HuH-7 (cell line): ENCODE measurements around the gene CDC14A.
"Not testable (repeated sequence)": the region's sequence is repeated elsewhere in the genome, so short reads cannot be mapped to it uniquely, and the experiment has no call there.

Experiments used
- DNase-seq: peaks from one replicate; pipeline ENCODE4 v3.0.0; 2011; ENCODE audit warnings: low spot score

Gene CDC14A, protein sequence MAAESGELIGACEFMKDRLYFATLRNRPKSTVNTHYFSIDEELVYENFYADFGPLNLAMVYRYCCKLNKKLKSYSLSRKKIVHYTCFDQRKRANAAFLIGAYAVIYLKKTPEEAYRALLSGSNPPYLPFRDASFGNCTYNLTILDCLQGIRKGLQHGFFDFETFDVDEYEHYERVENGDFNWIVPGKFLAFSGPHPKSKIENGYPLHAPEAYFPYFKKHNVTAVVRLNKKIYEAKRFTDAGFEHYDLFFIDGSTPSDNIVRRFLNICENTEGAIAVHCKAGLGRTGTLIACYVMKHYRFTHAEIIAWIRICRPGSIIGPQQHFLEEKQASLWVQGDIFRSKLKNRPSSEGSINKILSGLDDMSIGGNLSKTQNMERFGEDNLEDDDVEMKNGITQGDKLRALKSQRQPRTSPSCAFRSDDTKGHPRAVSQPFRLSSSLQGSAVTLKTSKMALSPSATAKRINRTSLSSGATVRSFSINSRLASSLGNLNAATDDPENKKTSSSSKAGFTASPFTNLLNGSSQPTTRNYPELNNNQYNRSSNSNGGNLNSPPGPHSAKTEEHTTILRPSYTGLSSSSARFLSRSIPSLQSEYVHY

DNA sequence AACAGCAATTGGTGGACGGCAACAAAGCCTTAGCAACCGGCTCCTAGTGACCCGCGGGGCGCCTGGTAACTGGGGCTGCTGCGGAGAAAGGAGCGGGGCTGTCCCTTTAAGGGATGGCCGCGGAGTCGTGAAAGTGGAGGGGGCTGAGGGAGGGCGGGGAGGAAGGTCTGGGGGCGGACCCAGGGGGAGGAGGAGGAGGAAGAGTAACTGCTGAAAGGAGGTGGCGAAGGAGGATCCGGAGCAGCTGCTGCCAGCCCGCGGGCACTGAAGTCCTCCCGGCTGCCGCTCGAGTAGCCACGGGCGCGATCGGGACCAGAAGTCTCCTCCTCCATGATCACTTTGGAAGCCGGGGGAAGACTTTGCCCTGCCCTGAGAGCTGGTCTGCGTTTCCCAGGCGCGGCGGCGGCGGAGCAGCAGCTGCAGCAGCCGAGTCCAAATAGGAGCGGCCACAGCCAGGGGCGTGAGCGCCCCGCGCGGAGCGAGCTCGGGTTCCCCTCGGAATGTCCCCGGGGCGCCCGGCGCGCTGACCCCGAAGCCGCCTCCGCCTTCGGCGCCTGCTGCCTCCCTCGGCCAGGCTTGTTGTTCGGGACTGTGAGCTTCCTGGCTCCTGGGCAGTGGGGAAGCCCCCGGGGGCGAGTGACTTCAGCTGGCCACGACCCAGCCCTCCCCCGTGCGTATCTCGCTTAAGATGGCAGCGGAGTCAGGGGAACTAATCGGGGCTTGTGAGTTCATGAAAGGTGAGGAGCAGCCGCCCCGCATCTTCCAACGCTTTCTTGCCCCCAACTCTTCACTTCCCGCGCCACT is at the start of gene CDC14A:
TSS of gene CDC14A (plus strand) at position 240 of the 804 bp plus-strand sequence. CDS start at position 689, 449 bp downstream.
- DNase-seq = peak; percentile 88

DNA sequence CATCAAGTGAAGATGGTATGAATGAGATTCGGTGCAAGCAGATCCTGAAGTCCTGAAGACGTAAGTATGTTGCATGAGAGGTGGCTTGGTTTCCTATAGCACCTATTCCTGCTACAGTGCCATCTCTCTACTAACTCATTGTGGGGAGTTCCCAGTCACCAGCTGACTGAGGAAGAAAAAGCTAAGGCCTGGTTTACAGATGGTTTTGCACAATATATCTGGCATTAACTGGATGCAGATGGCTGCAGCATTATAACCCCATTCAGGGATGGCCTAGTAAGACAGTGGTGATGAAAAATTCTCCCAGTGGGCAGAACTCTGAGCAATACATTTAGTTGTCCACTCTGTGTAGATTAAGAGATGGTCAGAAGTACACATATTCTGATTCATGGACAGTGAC is 49.6 kb upstream of the CDC14A start:
- no peak for DNase-seq

DNA sequence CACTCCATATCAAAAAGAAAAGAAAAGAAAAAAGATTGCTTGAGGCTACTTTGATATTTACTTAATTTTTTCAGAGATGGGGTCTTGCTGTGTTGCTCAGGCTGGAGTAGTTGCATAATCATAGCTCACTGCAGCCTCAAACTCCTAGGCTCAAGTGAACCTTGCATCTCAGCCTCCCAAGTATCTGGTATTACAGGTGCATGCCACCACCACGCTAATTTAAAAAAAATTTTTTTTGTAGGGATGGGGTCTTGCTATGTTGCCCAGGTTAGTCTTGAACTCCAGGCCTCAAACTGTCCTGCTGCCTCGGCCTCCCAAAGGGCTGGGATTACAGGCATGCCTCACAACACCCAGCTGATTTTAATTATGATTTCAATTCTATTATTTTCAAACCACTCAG is 48.1 kb upstream of the CDC14A start:
- no peak for DNase-seq

DNA sequence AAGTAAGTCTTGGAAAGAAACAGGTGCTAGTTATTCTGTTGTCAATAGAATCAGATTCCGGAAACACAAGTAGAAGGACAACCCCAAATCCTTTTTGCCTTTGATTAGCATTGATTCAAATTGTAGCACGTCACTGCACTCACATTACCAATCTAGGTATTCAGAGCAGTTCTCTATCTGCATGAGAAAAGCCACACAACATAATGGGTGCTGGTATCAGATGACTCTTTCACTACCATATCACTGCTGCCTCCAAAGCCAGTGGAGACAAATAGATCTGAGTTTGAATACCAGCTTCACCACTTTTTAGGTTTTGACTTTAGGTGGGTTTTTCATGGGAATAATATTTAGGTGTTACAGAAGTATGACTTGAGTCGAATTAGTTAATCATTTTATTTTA is 47.4 kb upstream of the CDC14A start:
- no peak for DNase-seq

DNA sequence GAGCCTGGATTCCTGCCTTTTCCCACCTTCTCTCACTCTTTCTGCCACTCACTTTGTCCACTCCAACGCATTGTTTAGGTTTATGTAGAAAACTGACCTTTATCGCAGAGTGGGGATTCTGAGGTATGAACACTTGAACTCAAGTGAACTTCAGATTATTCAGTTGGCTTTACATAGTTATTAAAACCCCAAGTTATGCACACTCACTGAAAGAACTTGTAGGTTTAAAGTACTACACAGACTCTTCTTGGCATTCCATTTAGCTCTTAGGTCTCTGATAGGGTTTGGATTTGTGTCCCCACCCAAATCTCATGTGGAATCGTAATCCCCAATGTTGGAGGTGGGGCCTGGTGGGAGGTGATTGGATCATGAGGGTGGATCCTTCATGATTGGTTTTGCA is 46.4 kb upstream of the CDC14A start:
- DNase-seq = no peak

DNA sequence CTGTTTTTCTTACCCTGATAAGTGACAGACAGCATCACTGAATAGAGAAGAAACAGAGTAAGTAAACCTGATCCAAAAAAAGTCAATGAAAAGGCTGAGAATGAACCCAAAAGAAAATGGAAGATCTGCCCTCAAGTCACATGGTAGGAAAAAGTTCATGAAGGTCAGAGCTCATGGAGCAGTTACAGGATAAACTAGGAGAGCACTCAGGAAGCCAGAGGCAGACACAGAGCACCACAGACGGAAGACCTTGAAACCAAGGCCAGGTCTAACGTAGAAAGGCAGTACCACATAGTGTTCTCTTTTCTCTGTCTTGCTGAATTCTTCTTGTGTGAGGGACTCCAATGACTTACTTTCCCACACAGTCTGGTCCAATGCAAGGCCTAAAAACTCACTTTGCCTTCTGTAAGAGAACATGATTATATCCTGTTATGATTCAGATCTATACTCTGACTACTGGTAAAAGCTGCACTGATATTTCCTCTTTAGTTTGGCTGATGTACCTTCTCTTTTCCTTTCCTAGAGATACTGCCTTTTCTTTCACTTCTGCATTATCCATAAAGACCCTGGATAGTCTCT is 45.5 kb upstream of the CDC14A start:
- no peak for DNase-seq

DNA sequence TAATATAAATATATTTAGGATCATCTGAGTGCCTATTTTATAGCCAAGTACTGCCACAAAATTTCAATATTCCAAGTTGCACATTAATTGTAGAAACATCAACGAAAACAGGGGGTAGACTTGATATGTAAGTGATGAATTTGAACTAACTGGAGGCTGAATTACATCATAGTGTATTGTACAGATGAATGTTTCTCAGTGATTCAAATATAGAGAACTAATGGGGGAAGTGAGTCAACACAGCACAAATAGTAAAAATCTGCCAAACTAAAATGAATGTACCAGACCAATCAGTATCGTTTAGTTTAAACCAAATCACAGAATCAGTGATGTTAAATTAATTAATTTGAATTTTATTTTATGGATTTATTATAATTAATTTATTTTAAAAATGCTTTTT is 43.5 kb upstream of the CDC14A start:
- no peak for DNase-seq

DNA sequence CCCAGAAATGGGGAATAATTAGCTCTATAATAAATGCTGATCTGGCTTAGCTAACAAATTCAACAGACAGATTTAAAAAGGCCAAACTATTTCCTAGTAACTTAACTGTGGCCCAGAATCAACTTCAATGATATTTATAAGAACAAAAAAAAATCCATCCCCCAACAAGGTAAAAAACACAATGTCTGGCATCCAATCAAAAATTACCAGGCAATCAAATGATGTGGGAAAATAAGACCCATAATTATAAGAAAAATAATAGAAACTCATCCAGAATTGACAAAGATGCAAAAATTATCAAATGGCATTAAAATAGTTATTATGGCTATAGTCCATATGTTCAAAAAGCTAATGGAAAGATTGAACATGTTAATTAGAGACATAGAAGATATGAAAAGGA is 42.4 kb upstream of the CDC14A start:
- DNase-seq = no peak

DNA sequence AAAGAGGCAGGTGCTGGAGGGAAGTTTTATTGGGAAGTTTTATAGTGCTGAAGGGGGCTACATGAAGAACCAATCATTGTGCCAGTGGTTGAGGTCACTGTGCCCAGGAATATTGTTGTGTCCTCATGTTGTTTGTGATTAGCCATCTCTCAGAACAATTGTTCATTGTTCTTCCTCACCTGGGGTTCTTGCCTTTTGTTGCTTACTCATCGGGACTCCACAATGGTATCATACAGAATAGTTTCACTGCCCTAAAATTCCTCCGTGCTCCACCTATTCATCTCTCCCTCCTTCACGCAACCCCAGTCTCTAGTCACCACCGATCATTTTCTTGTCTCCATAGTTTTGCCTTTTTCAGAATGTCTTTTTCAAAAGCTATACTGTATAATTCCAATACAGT is 38.9 kb upstream of the CDC14A start:
- no peak for DNase-seq

DNA sequence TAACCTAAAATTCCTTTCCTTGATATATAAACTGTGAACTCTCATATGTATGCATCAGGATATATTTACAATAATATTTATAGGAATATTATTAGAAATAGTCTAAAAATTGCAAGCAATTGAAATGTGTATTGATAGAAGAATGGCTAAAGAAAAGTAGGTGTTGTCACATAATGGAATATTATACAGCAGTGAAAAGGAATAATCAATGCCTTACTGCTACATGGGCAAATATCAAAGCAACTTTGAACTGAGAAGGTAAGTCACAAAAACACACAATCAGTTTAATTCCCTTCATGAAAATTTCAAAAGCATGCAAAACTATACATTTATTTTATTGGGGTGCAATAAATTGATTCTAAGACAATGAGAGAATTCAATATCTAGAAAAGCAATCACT is 35.7 kb upstream of the CDC14A start:
- DNase-seq = no peak

DNA sequence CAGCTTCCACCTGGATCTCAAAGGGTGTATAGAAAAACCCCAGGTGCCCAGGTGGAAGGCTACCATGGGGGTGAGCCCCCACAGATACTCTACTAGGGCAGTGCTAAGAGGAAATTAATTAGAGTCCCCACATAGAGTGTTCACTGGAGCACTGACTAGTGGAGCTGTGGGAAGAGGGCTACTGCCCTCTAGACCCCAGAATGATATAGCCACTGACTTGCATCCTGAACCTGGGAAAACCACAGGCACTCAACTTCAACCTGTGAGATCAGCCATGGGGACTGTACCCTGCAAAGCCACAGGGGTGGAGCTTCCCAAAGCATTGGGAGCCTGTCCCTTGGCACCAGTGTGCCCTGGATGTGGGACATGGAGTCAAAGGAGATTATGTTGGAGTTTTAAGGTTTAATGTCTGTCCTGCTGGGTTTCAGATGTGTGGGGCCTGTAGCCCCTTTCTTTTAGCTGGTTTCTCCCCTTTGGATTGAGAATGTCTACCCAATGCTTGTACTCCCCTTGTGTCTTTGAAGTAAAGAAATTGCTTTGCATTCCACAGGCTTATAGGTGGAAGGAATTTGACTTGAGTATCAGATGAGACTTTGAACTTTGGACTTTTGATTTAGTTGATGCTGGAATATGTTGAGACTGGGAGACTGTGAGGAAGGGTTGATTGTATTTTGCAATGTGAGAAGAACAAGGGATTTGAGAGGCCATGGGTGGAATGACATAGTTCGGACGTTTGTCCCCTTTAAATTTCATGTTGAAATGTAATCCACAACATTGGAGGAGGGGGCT is 31.8 kb upstream of the CDC14A start:
- no peak for DNase-seq

DNA sequence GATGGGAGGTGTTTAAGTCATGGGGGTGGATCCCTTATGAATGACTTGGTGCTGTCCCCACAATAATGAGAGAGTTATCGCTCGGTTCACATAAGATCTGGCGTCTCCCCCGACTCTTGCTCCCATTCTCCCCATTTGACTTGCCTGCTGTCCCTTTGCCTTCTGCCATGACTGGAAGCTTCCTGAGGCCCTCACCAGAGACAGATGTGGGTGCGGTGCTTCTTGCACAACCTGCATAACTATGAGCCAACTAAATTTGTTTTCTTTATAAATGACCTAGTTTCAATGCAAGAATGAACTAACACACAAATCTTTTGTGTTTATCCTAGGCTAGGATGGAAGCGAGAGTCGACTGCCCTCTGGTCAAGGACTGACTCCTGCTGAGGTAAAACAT is 31.2 kb upstream of the CDC14A start:
- no peak for DNase-seq

DNA sequence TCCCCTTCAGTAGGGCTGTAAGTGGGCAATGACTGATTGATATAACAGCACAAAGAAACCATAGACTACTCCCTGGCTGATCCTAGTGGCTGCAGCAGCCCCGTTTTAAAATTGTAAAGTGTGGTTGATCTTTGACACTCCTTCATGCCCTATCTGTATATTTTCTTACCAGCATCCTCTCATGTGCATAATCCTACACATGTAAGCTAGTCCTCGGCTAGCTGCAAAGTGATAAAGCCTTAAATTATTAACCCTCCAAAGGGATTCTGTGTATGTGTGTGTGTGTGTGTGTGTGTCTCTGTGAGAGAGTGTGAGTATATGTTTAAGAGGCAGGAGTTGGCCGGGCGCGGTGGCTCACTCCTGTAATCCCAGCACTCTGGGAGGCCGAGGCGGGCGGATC is 30.8 kb upstream of the CDC14A start:
- DNase-seq = no peak

DNA sequence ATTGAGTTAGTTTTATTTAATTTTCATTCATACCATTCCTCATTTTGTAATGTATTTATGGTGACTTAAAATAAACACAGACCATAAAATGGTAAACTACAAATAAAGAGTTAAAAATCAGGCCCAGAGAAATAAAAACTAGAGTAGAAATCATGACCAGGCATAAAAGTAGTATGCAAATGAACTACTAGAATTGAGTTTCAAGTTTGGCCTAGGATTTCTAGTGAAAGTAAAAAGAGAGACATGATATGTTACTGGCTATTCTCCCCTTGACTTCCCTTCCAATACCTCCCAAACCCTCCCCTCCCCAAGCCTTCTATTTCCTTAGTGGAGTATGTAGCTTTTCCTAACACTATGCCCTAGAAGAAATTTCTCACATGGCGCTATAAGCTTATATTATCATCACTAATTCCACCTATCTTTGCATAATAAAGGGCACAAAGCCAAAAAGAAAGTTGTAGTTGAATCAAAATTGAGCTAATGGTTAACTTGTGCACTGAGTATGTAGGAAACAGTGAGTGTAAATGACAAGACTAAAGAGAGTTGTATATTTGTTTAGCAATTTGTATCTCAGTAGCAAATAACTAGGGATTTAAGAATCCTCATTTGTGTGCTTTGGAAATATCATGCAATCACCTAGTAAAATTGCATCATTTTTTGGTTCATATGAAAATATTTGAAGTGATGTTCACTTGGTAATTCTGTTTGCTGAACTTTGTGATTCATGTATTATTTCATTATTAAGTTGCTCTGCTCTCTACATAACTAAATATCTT is 29.7 kb upstream of the CDC14A start:
- DNase-seq = no peak

DNA sequence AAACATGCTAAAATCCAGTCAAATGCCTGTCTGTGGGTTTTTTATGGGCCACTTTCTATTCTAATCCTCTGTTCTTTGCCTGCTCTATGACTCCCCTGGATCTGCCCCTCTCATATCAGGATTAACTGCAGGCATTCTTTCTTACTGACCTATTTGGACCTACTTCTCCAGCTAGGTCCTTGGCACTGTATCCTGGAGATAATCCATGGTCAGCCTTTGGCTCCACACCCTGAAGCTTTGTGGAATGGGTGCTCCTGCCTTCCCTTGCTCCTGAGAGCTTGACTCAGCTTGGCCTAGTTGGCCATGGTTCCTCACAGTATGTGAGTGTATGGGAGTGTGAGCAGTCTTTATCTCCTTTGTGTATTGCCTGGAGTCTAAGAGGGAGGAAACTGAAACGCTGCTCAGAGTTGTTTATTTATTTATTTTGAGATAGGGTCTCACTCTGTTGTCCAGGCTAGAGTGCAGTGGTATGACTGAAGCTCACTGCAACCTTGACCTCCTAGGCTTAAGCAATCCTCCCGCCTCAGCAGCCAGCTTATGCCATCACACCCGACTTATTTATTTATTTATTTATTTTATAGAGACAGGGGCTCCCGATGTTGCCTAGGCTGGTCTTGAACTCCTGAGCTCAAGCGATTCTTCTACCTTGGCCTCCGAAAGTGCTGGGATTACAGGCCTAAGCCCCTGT is 28.7 kb upstream of the CDC14A start:
- no peak for DNase-seq

DNA sequence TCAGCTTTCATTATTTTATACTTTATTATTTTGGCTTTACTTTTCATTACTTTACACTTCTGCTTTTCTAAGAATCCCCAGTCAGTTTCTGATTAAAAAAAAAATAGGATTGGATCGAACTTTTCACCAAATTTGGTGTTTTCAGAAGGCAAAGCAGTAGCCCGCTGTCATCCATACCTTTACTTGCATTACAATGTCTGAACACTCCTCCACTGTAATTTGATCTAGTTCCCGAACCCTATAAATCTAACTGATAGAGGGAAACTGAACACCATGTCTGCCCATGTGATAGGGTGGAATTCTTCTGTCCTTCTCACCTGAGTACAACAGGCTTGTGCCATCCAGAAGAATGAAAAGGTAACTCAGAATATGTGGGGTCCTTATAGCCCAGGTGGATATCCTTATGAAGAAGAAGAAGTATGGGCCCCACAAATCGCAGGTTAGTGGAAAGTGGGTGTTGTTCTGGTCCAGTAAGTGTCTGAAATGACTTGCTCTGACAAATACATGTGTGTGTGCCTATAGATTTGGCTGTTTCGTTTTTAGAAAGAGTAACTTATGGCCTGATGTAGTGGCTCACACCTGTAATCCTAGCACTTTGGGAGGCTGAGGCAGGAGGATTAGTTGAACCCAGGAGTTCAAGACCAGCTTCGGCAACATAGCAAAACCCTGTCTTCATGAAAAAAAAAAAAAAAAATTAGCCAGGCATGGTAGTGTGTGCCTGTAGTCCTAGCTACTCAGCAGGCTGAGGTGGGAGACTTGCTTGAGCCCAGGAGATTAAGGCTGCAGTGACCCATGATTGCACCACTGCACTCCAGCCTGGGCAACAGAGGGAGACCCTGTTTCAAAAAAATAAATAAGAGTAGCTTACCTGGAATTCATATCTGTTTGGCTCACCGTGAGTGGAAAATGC is 26.6 kb upstream of the CDC14A start:
- DNase-seq = no peak

DNA sequence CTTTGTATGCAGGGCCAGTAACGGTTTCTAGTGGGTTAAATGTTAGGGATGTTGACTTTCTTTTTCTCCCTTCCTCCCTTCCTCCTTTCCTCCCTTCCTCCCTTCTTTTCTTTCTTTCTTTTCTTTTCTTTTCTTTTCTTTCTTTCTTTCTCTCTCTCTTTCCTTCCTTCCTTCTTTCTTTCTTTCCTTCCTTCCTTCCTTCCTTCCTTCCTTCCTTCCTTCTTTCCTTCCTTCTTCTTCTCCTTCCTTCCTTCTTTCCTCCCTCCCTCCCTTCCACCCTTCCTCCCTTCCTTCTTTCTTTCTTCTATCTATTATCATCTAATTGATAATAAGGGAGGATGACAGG is 26.0 kb upstream of the CDC14A start:
- DNase-seq = not testable (repeated sequence)

DNA sequence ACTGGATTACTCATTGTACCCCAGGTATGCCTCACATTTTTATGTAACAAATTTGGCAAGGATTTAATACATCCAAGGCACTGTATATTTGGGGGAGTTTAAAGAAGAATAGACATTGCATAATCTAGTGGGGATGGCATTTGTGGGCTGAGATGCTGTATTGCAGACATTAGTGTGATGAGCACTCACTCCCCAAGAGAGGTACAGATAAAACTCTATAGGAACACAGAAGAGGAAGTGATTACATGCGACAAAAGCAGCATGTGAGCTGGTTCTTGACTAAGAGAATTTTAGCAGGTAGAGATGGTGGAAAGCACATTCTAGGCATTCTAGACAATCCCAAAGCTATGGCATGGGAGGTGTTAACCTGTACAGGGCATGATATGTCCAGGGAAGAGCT is 24.2 kb upstream of the CDC14A start:
- no peak for DNase-seq

DNA sequence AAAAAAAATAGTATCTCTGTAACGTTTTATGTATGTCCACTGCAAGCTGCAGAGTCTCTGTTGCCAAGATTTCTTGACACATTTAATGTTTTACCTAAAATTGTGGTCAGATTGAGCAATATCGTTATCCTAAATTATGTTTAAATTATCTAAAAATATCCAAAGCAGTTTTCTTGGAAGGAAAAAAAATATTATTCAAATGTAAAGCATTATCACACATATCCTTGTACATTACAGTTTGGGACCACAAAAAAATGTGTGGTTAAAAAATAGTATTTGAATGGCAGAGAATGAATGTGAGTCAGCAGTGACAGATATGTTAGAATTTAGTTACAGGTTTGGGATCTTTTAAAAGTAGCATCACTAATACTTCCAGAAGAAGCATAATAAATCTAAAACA is 21.2 kb upstream of the CDC14A start:
- DNase-seq = not testable (repeated sequence)

DNA sequence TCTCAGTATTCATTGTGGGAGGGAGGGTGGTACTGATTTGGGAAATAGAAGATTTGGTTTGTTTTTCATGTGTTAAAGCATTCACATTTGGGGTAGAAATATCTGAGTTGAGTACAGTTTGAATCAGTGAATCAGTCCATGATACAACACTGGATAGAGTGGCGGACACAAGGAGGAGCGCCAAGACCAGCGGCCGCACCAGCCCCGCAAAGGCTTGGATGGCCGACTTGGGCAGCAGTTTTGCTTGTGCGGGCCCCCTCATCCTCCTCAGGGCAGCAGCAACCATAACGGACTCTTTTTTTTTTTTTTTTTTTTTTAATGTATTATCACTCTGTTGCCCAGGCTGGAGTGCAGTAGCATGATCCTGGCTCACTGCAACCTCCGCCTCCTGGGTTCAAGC is 20.0 kb upstream of the CDC14A start:
- DNase-seq = no peak
